CD4-positive, CD25-positive, alpha-beta regulatory T cell (primary cell): Measurements from ENCODE around the gene RAB3C. TPM values are rescaled to one million over a fixed set of nuclear protein-coding genes. Genes with fewer than 3 reads are reported as not detected.

ENCODE experiments used
- ATAC-seq, 2 donors: fragments of 150-1000 bp; cut with Tn5 transposase; one replicate each; pipeline ENCODE4 v1.10.0; 2021; ENCODE audit warnings: low read depth in 2 of 2, moderate number of reproducible peaks in 2 of 2, moderate library complexity in 1 of 2
- DNase-seq, 3 donors: peaks; one replicate each; pipeline versions ENCODE4 v3.0.0 to v3.0.0-alpha.2; 2012 to 2022; ENCODE audit warnings: mixed read lengths in 1 of 3
- H3K27ac ChIP-seq: one replicate; pipeline ENCODE4 v1.7.0; 2013; ENCODE audit warnings: mild to moderate bottlenecking, low read length; ENCODE audit not compliant: insufficient read depth, poor library complexity, severe bottlenecking
- H3K27me3 ChIP-seq: one replicate; pipeline ENCODE4 v1.7.0; 2013; ENCODE audit warnings: low read length; ENCODE audit not compliant: control insufficient read depth, insufficient read depth
- H3K36me3 ChIP-seq: one replicate; pipeline ENCODE4 v1.7.0; 2013; ENCODE audit warnings: mild to moderate bottlenecking, low read length, moderate library complexity; ENCODE audit not compliant: control insufficient read depth, insufficient read depth
- H3K4me1 ChIP-seq: 2 replicates; pipeline ENCODE4 v1.7.0; 2013; ENCODE audit warnings: mild to moderate bottlenecking, low read length; ENCODE audit not compliant: insufficient read depth, control insufficient read depth, poor library complexity, severe bottlenecking
- H3K4me3 ChIP-seq: one replicate; pipeline ENCODE4 v1.7.0; 2013; ENCODE audit warnings: low read depth, mild to moderate bottlenecking, low read length, moderate library complexity
- H3K9me3 ChIP-seq, 2 experiments: 1 replicate in 1 of 2; 2 replicates in 1 of 2; pipeline ENCODE4 v1.7.0; 2013; ENCODE audit warnings: low read length in 2 of 2, mild to moderate bottlenecking in 1 of 2, moderate library complexity in 1 of 2; ENCODE audit not compliant: control insufficient read depth in 2 of 2
- H3K27ac Mint-ChIP-seq, 3 donors: one replicate each; pipeline ENCODE4 v1.8.0; 2020 to 2022; ENCODE audit warnings: mild to moderate bottlenecking in 3 of 3, mixed read lengths in 3 of 3, moderate library complexity in 2 of 3
- H3K27me3 Mint-ChIP-seq: one replicate; pipeline ENCODE4 v1.8.0; 2022; ENCODE audit warnings: mild to moderate bottlenecking, mixed read lengths
- H3K36me3 Mint-ChIP-seq: one replicate; pipeline ENCODE4 v1.8.0; 2020; ENCODE audit warnings: mixed read lengths
- H3K4me1 Mint-ChIP-seq, 4 donors: one replicate each; pipeline ENCODE4 v1.8.0; 2020 to 2022; ENCODE audit warnings: mixed read lengths in 4 of 4, mild to moderate bottlenecking in 1 of 4
- H3K4me3 Mint-ChIP-seq, 4 donors: one replicate each; pipeline ENCODE4 v1.8.0; 2020 to 2022; ENCODE audit warnings: mild to moderate bottlenecking in 4 of 4, mixed read lengths in 4 of 4, moderate library complexity in 3 of 4
- H3K9me3 Mint-ChIP-seq, 7 donors: one replicate each; pipeline ENCODE4 v1.8.0; 2020 to 2022; ENCODE audit warnings: mixed read lengths in 7 of 7, mild to moderate bottlenecking in 3 of 7, moderate library complexity in 2 of 7
- polyA plus RNA-seq, 4 donors: library from polyadenylated mRNA; unstranded; fragments of 300-500 nt; fragmentation: Illumina TruSeq; gene quantifications; one replicate each; pipeline ENCODE4 v1.2.3, GENCODE V29; 2021
- total RNA-seq: library from RNA; stranded (reverse); gene quantifications from one replicate; pipeline ENCODE4 v1.2.3, GENCODE V29; 2022

Gene RAB3C
- total and polyA plus RNA-seq, 5 donors from 2014 or later: not detected

DNA sequence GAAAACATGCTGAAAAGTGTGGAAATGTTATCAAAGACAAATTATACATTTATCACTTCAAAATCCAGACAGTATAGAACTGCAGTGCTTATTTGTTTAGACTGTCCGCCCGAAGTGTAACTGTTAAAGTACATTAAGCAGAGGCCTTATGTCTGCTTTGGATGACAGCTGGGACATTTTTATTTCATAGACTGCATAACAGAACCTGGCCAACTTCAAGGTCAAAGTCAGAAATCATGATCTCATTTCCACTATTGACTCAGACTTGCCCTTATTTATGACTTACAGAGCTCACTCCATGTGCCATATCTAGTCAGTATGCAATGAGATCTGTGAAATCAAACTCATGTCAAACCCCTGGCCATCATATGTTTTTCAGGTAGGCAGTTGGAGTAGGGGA, 87.7 kb downstream of the RAB3C start:
- no peaks in the 10 kb centered on the region for H3K27me3 ChIP-seq
- H3K36me3 ChIP-seq: no peaks in the 10 kb centered on the region
- no peak overlapping the region for H3K4me3 ChIP-seq
- H3K4me1 ChIP-seq: no peaks in the 10 kb centered on the region
- H3K27ac ChIP-seq: no peak overlapping the region
- no peak overlapping the region for H3K4me3 Mint-ChIP-seq
- peaks cover 4% of the 10 kb centered on the region for H3K27me3 Mint-ChIP-seq
- DNase-seq (no peak), ATAC-seq (no peak)
- H3K9me3 Mint-ChIP-seq: peaks cover 0 to 7% (median 2%) of the 10 kb centered on the region in 7 donors
- no peaks in the 10 kb centered on the region for H3K4me1 Mint-ChIP-seq
- H3K27ac Mint-ChIP-seq: no peak overlapping the region
- no peaks in the 10 kb centered on the region for H3K36me3 Mint-ChIP-seq
- no peaks in the 10 kb centered on the region for H3K9me3 ChIP-seq

DNA sequence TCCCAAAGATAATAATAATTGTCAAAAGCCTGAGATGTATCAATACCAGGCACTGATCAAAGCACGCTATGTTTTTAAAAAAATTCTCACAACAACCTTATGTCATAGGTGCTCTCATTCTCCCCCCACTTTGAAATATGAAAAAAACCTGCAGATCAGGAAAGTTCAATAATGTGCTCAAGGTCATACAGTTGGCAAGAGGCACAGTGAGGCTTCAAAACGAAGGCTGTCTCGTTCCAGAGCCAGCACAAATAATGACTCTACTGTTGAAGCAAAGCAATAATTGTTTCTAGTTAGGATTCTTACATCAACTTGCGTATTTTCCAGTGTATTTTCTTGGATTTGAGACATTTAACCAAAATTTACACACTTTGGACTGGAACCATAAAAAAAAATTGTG, 88.3 kb downstream of the RAB3C start:
- no peak for DNase-seq
- no peak overlapping the region for H3K27ac Mint-ChIP-seq

DNA sequence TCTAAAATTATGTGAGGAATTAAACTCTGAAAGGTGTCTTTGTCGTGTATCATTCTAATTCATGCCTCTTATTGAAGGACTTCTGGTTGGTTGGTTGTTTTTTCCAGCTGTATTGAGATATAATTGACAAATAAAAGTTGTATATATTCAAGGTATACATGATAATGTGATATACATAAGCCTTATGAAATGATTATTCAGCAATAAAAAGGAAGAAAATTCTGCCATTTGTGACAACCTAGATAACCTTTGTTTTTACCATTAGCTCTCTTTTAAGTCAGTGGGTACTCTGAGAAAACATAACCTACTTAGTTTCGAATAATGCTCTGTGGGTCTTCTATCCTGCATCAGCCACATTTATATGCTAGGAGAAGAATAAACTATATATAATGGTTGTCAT, 89.6 kb downstream of the RAB3C start:
- Histone ChIP-seq H3K36me3 (no peaks in the 10 kb centered on the region), H3K9me3 (no peaks in the 10 kb centered on the region), H3K4me3 (no peak overlapping the region), H3K4me1 (no peaks in the 10 kb centered on the region), H3K27me3 (no peaks in the 10 kb centered on the region), H3K27ac (no peak overlapping the region)
- ATAC-seq (no peak), DNase-seq (no peak)
- Mint-ChIP-seq H3K9me3 (peaks cover 0 to 5% (median 2%) of the 10 kb centered on the region in 7 donors), H3K36me3 (no peaks in the 10 kb centered on the region), H3K4me1 (no peaks in the 10 kb centered on the region), H3K4me3 (no peak overlapping the region), H3K27me3 (peaks cover 4% of the 10 kb centered on the region), H3K27ac (no peak overlapping the region)

More for the DNA sequence above, 88.3 kb downstream of the RAB3C start:
- Histone ChIP-seq H3K4me1 (no peaks in the 10 kb centered on the region), H3K9me3 (no peaks in the 10 kb centered on the region), H3K27me3 (no peaks in the 10 kb centered on the region), H3K36me3 (no peaks in the 10 kb centered on the region), H3K27ac (no peak overlapping the region), H3K4me3 (no peak overlapping the region)
- ATAC-seq: no peak
- Mint-ChIP-seq H3K27me3 (peaks cover 4% of the 10 kb centered on the region), H3K9me3 (peaks cover 0 to 7% (median 2%) of the 10 kb centered on the region in 7 donors), H3K4me3 (no peak overlapping the region), H3K36me3 (no peaks in the 10 kb centered on the region), H3K4me1 (no peaks in the 10 kb centered on the region)

DNA sequence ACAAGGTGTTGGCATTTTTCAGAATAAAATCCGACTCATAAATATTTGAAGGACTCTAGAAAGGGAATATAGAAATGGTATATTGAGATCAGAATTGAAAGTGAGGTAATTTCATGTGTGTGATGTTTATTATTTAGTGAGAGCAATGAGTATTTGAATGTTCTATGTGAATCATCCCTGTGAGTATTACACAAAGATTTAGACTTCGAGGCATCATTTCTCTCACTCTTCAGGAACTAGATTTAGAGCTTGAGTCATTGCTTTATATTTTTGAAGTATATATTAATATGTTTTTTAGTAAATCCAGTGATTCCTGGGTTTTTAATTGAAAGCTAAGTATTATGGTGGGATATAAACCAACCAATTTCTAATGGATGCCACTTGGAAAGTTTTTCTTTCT, 91.2 kb downstream of the RAB3C start:
- H3K4me3 ChIP-seq: no peak overlapping the region
- H3K9me3 ChIP-seq: no peaks in the 10 kb centered on the region
- H3K36me3 ChIP-seq: no peaks in the 10 kb centered on the region
- H3K4me3 Mint-ChIP-seq: no peak overlapping the region
- H3K27me3 Mint-ChIP-seq: peaks cover 4% of the 10 kb centered on the region
- DNase-seq (no peak), ATAC-seq (no peak)
- peaks cover 0 to 5% (median 2%) of the 10 kb centered on the region in 7 donors for H3K9me3 Mint-ChIP-seq
- no peaks in the 10 kb centered on the region for H3K36me3 Mint-ChIP-seq
- no peak overlapping the region for H3K27ac ChIP-seq
- no peaks in the 10 kb centered on the region for H3K4me1 ChIP-seq
- H3K4me1 Mint-ChIP-seq: no peaks in the 10 kb centered on the region
- no peak overlapping the region for H3K27ac Mint-ChIP-seq
- H3K27me3 ChIP-seq: no peaks in the 10 kb centered on the region

DNA sequence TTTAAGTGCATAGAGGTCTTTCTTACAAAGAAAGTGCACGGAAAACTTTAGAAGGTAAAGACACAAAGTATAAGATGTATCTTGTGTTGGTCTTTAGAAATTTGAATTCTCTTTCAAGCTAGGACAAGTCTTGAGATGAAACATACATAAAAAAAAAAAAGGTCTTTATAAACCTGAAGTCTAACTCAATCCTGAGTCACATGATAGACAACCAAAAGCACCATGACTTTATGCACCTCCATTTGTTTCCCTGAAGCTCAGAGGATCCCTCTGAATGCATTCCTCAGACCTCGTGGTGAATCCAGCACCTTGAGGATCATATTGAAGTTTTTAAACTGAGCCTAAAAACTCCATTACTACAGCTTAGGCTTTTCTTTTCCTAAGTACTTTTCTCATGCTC, 91.8 kb downstream of the RAB3C start:
- Mint-ChIP-seq H3K27me3 (peaks cover 4% of the 10 kb centered on the region), H3K9me3 (peaks cover 0 to 5% (median 2%) of the 10 kb centered on the region in 7 donors), H3K4me1 (no peaks in the 10 kb centered on the region), H3K27ac (no peak overlapping the region), H3K4me3 (no peak overlapping the region), H3K36me3 (no peaks in the 10 kb centered on the region)
- Histone ChIP-seq H3K27me3 (no peaks in the 10 kb centered on the region), H3K4me3 (no peak overlapping the region), H3K9me3 (no peaks in the 10 kb centered on the region), H3K36me3 (no peaks in the 10 kb centered on the region), H3K4me1 (no peaks in the 10 kb centered on the region), H3K27ac (no peak overlapping the region)
- ATAC-seq (no peak), DNase-seq (no peak)

DNA sequence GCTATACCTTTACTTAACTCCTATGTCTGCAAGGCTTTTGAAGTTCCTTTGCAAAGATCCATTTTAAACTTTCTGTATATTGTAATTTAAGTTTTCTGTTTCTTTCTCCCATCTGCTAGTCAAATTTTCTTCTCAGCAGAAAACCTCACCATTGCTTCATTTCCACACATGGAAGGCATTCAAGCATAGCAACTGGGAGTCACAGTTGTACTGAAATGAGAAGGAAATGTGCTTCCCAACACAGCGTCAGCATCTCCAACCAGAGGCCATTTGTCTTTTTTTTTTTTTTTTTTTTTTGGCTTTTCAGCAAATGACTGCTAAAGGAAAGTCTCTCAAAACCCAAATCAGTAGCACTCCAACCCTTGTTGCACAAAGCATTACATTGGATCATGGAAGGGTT, 92.5 kb downstream of the RAB3C start:
- Mint-ChIP-seq H3K36me3 (no peaks in the 10 kb centered on the region), H3K27ac (no peak overlapping the region), H3K4me3 (no peak overlapping the region), H3K27me3 (peaks cover 4% of the 10 kb centered on the region), H3K4me1 (no peaks in the 10 kb centered on the region), H3K9me3 (peaks cover 0 to 5% (median 2%) of the 10 kb centered on the region in 7 donors)
- DNase-seq (no peak), ATAC-seq (no peak)
- H3K27me3 ChIP-seq: no peaks in the 10 kb centered on the region
- no peak overlapping the region for H3K4me3 ChIP-seq
- H3K4me1 ChIP-seq: no peaks in the 10 kb centered on the region
- no peaks in the 10 kb centered on the region for H3K36me3 ChIP-seq
- no peaks in the 10 kb centered on the region for H3K9me3 ChIP-seq
- H3K27ac ChIP-seq: no peak overlapping the region

DNA sequence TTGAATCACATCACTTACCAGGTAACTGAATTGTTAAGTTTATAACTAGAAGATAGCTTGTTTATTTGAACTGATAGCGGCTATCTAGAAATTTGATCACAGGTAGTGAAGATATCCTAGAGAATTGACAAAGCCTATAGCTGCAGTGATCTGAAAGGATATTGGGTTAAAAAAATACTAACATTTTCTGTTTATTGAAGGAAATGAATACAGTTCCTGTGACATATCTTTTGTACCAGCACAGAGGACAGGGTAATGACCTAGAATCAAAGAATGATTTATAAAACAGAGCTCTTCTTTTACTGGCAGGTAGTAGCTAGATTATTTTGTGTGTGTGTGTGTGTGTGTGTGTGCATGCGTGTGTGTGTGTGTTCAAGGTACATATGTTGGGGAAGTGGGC, 94.8 kb downstream of the RAB3C start:
- Histone ChIP-seq H3K4me3 (no peak overlapping the region), H3K27me3 (no peaks in the 10 kb centered on the region), H3K9me3 (no peaks in the 10 kb centered on the region), H3K27ac (no peak overlapping the region), H3K4me1 (no peaks in the 10 kb centered on the region), H3K36me3 (no peaks in the 10 kb centered on the region)
- no peak overlapping the region for H3K4me3 Mint-ChIP-seq
- no peak overlapping the region for H3K27ac Mint-ChIP-seq
- no peak for DNase-seq
- no peaks in the 10 kb centered on the region for H3K36me3 Mint-ChIP-seq
- ATAC-seq: no peak
- H3K9me3 Mint-ChIP-seq: peaks cover 0 to 5% (median 0%) of the 10 kb centered on the region in 7 donors
- peaks cover 4% of the 10 kb centered on the region for H3K27me3 Mint-ChIP-seq
- no peaks in the 10 kb centered on the region for H3K4me1 Mint-ChIP-seq

DNA sequence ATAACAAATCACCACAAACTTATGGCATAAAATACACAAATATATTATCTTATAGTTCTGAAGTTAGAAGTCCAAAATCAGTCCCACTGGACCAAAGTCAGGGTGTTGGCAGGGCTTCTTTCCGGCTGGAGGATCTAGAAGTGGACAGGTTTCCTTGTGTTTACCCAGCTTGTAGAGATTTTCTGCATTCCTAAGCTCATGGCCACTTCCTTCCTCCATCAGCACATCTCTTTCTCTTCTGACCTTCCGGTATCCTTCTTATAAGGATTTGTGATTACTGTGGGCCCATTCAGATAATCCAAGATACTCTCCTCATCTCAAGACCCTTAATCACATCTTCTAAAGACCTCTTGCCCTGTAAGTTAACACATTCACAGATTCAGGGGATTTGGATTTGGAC, 97.6 kb downstream of the RAB3C start:
- no peaks in the 10 kb centered on the region for H3K36me3 Mint-ChIP-seq
- H3K9me3 ChIP-seq: no peaks in the 10 kb centered on the region
- H3K4me3 ChIP-seq: no peak overlapping the region
- H3K4me1 Mint-ChIP-seq: no peaks in the 10 kb centered on the region
- H3K27ac ChIP-seq: no peak overlapping the region
- H3K4me3 Mint-ChIP-seq: no peak overlapping the region
- H3K27me3 ChIP-seq: no peaks in the 10 kb centered on the region
- no peaks in the 10 kb centered on the region for H3K4me1 ChIP-seq
- no peak overlapping the region for H3K27ac Mint-ChIP-seq
- H3K27me3 Mint-ChIP-seq: no peaks in the 10 kb centered on the region
- DNase-seq: no peak
- H3K9me3 Mint-ChIP-seq: peaks cover 0 to 2% (median 0%) of the 10 kb centered on the region in 7 donors
- ATAC-seq: no peak
- no peaks in the 10 kb centered on the region for H3K36me3 ChIP-seq
